HCT116 (cell line): ENCODE results near the gene GRIP2. TPM values are rescaled to one million over a fixed set of nuclear protein-coding genes. Genes with fewer than 3 reads are reported as not detected.

ENCODE experiments used
- ATAC-seq: fragments of 200-7000 bp; cut with Tn5 transposase; 2 replicates; pipeline ENCODE4 v1.9.1; 2020; ENCODE audit warnings: mild to moderate bottlenecking, moderate library complexity
- BruUV-seq: library from RNA; stranded (reverse); fragments of 400-500 nt; replicated peaks from 2 replicates; lab custom pipeline; 2021; lab: Mats Ljungman, UMichigan
- CTCF ChIA-PET: fragments of 300-600 bp; sonication (Branson Sonifier 250); formaldehyde crosslinking; loops from one replicate; lab custom pipeline; 2021; ENCODE audit warnings: antibody characterized with exemption; lab: Charles Lee
- POLR2A ChIA-PET: fragments of 300-600, 350-600 bp; sonication (Branson Sonifier 250); formaldehyde crosslinking; loops from one replicate; lab custom pipeline; 2021; ENCODE audit warnings: antibody characterized with exemption; lab: Charles Lee
- RAD21 ChIA-PET, 2 experiments: fragments of 300-600 bp; sonication (Branson Sonifier 250); formaldehyde crosslinking; loops; one replicate each; lab custom pipeline; 2023; ENCODE audit warnings: low total read pairs in 2 of 2; ENCODE audit not compliant: uncharacterized antibody in 2 of 2, unreplicated experiment in 2 of 2, low non-redundant PET in 1 of 2; lab: Charles Lee
- DNase-seq: peaks from one replicate; pipeline ENCODE4 v3.0.0-alpha.2; 2010; ENCODE audit warnings: low read depth, low spot score
- H2AFZ ChIP-seq: fragments of 200-600 bp; shearing (Covaris generic), sonication (generic); 2 replicates; pipeline ENCODE4 v1.6.1; 2017; ENCODE audit warnings: low read depth, mixed run types, mixed read lengths, antibody characterized with exemption, low read length; ENCODE audit not compliant: poor library complexity, severe bottlenecking
- H3K27ac ChIP-seq: 2 replicates; pipeline ENCODE4 v1.5.1; 2012; ENCODE audit warnings: low read depth, low read length
- H3K27me3 ChIP-seq: fragments of 200-600 bp; sonication (generic); 2 replicates; pipeline ENCODE4 v1.6.1; 2016; ENCODE audit warnings: mixed run types, low read length, mixed read lengths; ENCODE audit not compliant: insufficient read depth
- H3K36me3 ChIP-seq, 2 experiments: fragments of 200-500 bp in 1 of 2; fragments of 200-600 bp in 1 of 2; sonication (Bioruptor generic) in 1 of 2; sonication (generic) in 1 of 2; 2 replicates each; pipeline versions ENCODE4 v1.5.1 to v1.6.1; 2014 to 2016; ENCODE audit warnings: low read length in 2 of 2, inconsistent platforms in 1 of 2, mixed read lengths in 1 of 2, mixed run types in 1 of 2; ENCODE audit not compliant: insufficient read depth in 2 of 2, control insufficient read depth in 1 of 2
- H3K4me1 ChIP-seq, 2 experiments: fragments of 200-600 bp in 1 of 2; sonication (generic) in 1 of 2; 2 replicates each; pipeline versions ENCODE4 v1.5.1 to v1.6.1; 2012 to 2017; ENCODE audit warnings: low read length in 2 of 2, inconsistent platforms in 1 of 2, mild to moderate bottlenecking in 1 of 2, mixed read lengths in 1 of 2, mixed run types in 1 of 2, moderate library complexity in 1 of 2; ENCODE audit not compliant: insufficient read depth in 2 of 2, control insufficient read depth in 1 of 2
- H3K4me2 ChIP-seq: fragments of 200-600 bp; sonication (generic); 2 replicates; pipeline ENCODE4 v1.6.1; 2017; ENCODE audit warnings: mixed run types, low read length, mixed read lengths
- H3K4me3 ChIP-seq, 2 experiments: fragments of 200-600 bp in 1 of 2; sonication (generic) in 1 of 2; replicated peaks in 1 of 2; 2 replicates each; pipeline ENCODE4 v1.5.1; 2011 to 2016; ENCODE audit warnings: low read length in 2 of 2, control low read depth in 1 of 2, low read depth in 1 of 2, mild to moderate bottlenecking in 1 of 2, mixed read lengths in 1 of 2, mixed run types in 1 of 2
- H3K79me2 ChIP-seq: fragments of 200-600 bp; sonication (generic); 2 replicates; pipeline ENCODE4 v1.6.1; 2017; ENCODE audit warnings: mild to moderate bottlenecking, mixed run types, low read length, moderate library complexity, mixed read lengths; ENCODE audit not compliant: insufficient read depth
- H3K9ac ChIP-seq: fragments of 200-600 bp; sonication (generic); 2 replicates; pipeline ENCODE4 v1.6.1; 2016; ENCODE audit warnings: low read length, mixed read lengths
- H3K9me2 ChIP-seq: fragments of 200-600 bp; sonication (generic), shearing (Covaris generic); 2 replicates; pipeline ENCODE4 v1.6.1; 2017; ENCODE audit warnings: mixed run types, mild to moderate bottlenecking, moderate library complexity; ENCODE audit not compliant: insufficient read depth
- H3K9me3 ChIP-seq, 2 experiments: fragments of 200-500 bp in 1 of 2; fragments of 200-600 bp in 1 of 2; sonication (Bioruptor generic) in 1 of 2; sonication (generic) in 1 of 2; 2 replicates each; pipeline ENCODE4 v1.6.1; 2014 to 2017; ENCODE audit warnings: low read length in 2 of 2, mixed read lengths in 2 of 2, inconsistent platforms in 1 of 2, low read depth in 1 of 2, mild to moderate bottlenecking in 1 of 2, mixed run types in 1 of 2, moderate library complexity in 1 of 2; ENCODE audit not compliant: control insufficient read depth in 1 of 2, insufficient read depth in 1 of 2
- H4K20me1 ChIP-seq: fragments of 200-600 bp; sonication (generic), shearing (Covaris generic); 2 replicates; pipeline ENCODE4 v1.6.1; 2017; ENCODE audit warnings: mixed run types, mild to moderate bottlenecking, moderate library complexity; ENCODE audit not compliant: insufficient read depth
- CBX3 ChIP-seq: IDR thresholded peaks from 2 replicates; pipeline ENCODE4 v1.6.1; 2012; ENCODE audit warnings: low read depth
- ELF1 ChIP-seq: IDR thresholded peaks from 2 replicates; pipeline ENCODE4 v1.6.1; 2012; ENCODE audit warnings: low read depth, borderline replicate concordance
- FOSL1 ChIP-seq: IDR thresholded peaks from 2 replicates; pipeline ENCODE4 v1.6.1; 2012; ENCODE audit warnings: low read depth
- RAD21 ChIP-seq: IDR thresholded peaks from 2 replicates; pipeline ENCODE4 v1.6.1; 2012; ENCODE audit warnings: low read depth, mild to moderate bottlenecking
- TCF7L2 ChIP-seq: IDR thresholded peaks from 2 replicates; pipeline ENCODE4 v1.7.0; 2011; ENCODE audit warnings: borderline replicate concordance, inconsistent platforms; ENCODE audit not compliant: insufficient read depth, insufficient read length; ENCODE audit errors: extremely low read depth
- YY1 ChIP-seq: IDR thresholded peaks from 2 replicates; pipeline ENCODE4 v1.6.1; 2011; ENCODE audit warnings: low read length, low read depth, moderate library complexity, mild to moderate bottlenecking; ENCODE audit not compliant: insufficient replicate concordance; ENCODE audit errors: extremely low read depth
- intact Hi-C: fragments of 100-400 bp; cut with micrococcal nuclease; formaldehyde crosslinking; loops from 2 replicates; pipeline ENCODE4 v1.10.0; 2022
- total RNA-seq: library from RNA; stranded (reverse); gene quantifications from one replicate; pipeline ENCODE4 v1.2.1, GENCODE V29; 2021; ENCODE audit not compliant: unreplicated experiment
- TF ChIP-seq, protein P1 (sequence below), 3 experiments: fragments of 200-600 bp in 1 of 3; sonication (generic) in 1 of 3; IDR thresholded peaks in 2 of 3; conservative IDR thresholded peaks in 1 of 3; 2 replicates each; pipeline ENCODE4 v1.5.1; 2012 to 2017; ENCODE audit warnings: low read depth in 2 of 3, low read length in 2 of 3, antibody characterized with exemption in 1 of 3, borderline replicate concordance in 1 of 3, control low read depth in 1 of 3, mild to moderate bottlenecking in 1 of 3, mixed read lengths in 1 of 3, mixed run types in 1 of 3, moderate library complexity in 1 of 3; ENCODE audit not compliant: insufficient read depth in 1 of 3
- TF ChIP-seq, protein P2 (sequence below): IDR thresholded peaks from 2 replicates; pipeline ENCODE4 v1.6.1; 2012

Gene GRIP2
- total RNA-seq, 1 experiment from 2014 or later = 0.34 TPM

- H4K20me1 ChIP-seq = no peaks in the 10 kb centered on the region
These were observed 8.2 kb upstream of the GRIP2 start for GRCh38 chr3:14548321-14548729.

More at GRCh38 chr3:14548321-14548729, 8.2 kb upstream of the GRIP2 start:
- H3K36me3 ChIP-seq = no peaks in the 10 kb centered on the region
- no peak overlapping the region for H3K4me2 ChIP-seq
- no peaks in the 10 kb centered on the region for H3K9me3 ChIP-seq
- TF ChIP-seq FOSL1 (no peak), RAD21 (peak; percentile 85), CBX3 (no peak), ELF1 (no peak), TCF7L2 (no peak), YY1 (peak; percentile 21)
- TF ChIP-seq, protein P1, sequence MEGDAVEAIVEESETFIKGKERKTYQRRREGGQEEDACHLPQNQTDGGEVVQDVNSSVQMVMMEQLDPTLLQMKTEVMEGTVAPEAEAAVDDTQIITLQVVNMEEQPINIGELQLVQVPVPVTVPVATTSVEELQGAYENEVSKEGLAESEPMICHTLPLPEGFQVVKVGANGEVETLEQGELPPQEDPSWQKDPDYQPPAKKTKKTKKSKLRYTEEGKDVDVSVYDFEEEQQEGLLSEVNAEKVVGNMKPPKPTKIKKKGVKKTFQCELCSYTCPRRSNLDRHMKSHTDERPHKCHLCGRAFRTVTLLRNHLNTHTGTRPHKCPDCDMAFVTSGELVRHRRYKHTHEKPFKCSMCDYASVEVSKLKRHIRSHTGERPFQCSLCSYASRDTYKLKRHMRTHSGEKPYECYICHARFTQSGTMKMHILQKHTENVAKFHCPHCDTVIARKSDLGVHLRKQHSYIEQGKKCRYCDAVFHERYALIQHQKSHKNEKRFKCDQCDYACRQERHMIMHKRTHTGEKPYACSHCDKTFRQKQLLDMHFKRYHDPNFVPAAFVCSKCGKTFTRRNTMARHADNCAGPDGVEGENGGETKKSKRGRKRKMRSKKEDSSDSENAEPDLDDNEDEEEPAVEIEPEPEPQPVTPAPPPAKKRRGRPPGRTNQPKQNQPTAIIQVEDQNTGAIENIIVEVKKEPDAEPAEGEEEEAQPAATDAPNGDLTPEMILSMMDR (IDR thresholded peaks at IDR 0.05 in 2 of 3, conservative IDR thresholded peaks at IDR 0.05 in 1 of 3; ENCODE audit: borderline replicate concordance in 1 of 3, insufficient read depth in 1 of 3, low read depth in 2 of 3, low read length in 2 of 3) = peak; percentile 74 to 86 (median 78)
- TF ChIP-seq, protein P2, sequence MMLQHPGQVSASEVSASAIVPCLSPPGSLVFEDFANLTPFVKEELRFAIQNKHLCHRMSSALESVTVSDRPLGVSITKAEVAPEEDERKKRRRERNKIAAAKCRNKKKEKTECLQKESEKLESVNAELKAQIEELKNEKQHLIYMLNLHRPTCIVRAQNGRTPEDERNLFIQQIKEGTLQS = no peak
- TF ChIP-seq, all 23 proteins: peak for 3
- ChIA-PET RAD21 (no interaction called here), CTCF (interaction anchor here (1.1 to 2.3 kb wide), 8 partner anchors 9 to 652 kb away, joined by 3 to 17 read pairs (median 4); no protein-coding TSS in a partner anchor), POLR2A (interaction anchor here (0.9 kb wide), 1 partner anchor 10 kb away, joined by 3 read pairs; no protein-coding TSS in a partner anchor)
- H3K9me2 ChIP-seq = no peaks in the 10 kb centered on the region
- intact Hi-C loops = loop anchor here (1.0 to 2.0 kb wide), 3 partner anchors 39 to 346 kb away; no protein-coding TSS in a partner anchor
- H2AFZ ChIP-seq = no peak overlapping the region
- H3K79me2 ChIP-seq = no peaks in the 10 kb centered on the region
- peaks cover 0 to 13% of the 10 kb centered on the region in 2 experiments; a peak in 2 of 4 replicates for H3K4me1 ChIP-seq
- no peaks in the 10 kb centered on the region for H3K27me3 ChIP-seq
- no peak overlapping the region for H3K9ac ChIP-seq
- BruUV-seq = no TSS peak
- ATAC-seq (peak; percentile 96), DNase-seq (peak; percentile 39)
- no peak overlapping the region for H3K27ac ChIP-seq
- H3K4me3 ChIP-seq = no peak overlapping the region
